EH (cell line): ENCODE measurements around the gene SPATA25.
A peak's percentile ranks its signal among the peaks of the same experiment; 100 is the strongest.
"Not testable (repeated sequence)": the region's sequence is repeated elsewhere in the genome, so short reads cannot be mapped to it uniquely, and the experiment has no call there.

Experiments
- DNase-seq: peaks from one replicate; pipeline ENCODE4 v3.0.0-alpha.2; 2015; ENCODE audit warnings: low read depth

Gene SPATA25

DNA sequence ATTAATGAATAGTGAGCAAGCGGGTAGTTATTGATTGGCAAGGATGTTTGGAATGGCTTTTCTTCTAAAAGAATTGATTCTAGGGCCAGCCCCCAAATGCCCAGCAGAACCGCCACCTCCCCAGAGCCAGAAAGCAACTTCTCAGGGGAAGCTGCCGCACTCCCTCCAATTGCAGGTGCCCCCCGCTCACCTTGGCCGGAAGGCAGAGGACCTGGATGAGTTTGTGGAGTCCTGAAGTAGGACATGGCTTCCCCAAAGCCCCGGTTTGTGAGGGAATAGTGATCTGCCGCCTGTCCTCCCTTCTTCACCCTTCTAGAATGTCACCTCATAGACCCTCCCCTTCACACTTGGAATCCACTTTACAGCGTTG, at the start of gene SPATA25:
SPATA25 (minus strand) TSS at position 277 of the 370 bp plus-strand sequence; CDS start at position 245, 32 bp downstream.
- no peak for DNase-seq

DNA sequence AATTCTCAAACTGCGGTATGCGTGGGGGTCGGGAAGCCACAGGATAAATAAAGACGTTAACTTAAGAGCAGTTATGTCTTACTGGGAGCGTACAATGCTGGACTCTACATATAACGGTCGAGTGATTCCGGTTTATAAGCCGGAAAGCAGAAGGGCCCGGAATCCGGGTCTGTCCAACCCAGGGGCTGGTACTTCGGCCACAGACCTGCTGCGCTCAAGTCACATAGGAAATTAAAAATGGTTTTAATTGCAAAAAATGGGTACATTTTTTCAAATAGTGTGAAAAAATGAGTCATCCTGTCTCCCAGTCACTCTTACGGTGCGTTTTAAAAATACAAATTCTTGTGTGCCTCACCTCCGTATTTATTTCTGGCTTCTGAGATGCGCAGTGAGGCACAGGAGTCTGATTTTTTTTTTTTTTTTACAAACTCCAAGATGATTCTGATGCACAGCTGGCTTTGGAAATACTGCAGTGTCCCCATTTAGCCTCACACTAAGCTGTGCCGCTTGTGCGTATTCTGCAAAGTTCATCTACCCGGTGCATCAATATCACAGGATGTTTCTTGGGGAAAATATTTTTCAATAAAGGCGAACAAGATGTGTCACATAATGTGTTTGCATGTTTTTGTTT, 48.1 kb upstream of the SPATA25 start:
- no peak for DNase-seq

GRCh38 chr20:45934586-45935415, 47.4 kb upstream of the SPATA25 start, which contains the start of gene PCIF1:
Gene PCIF1, plus strand, starts transcription at chr20:45934683. Its CDS starts 4,317 bp downstream, at chr20:45939000.
- peak; percentile 97 for DNase-seq

DNA sequence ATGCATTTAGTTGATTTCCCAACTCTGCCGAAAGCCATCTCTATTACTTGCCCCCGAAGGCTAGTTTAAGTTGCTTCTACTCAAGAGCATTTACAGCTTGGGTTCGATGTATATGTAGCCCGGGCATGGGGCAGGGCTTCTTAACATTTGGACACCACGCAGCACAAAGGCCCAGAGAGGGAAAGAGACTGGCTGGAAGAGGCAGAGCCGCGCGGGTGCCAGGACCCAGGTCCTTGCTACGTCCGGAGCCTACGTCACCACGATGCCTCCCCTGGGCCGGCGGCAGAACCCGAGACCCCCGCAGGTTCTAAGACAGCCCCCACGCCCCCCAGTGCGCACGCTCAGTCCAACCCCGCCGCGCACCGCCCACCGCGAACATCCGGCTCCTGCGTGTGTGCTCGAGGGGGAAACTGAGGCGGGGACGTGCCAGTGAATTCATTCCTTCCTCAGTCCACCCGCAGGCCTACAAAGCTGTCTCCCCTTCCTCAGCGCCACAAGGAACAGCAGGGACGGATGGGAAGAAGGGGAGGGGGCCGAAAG, 46.7 kb upstream of the SPATA25 start:
- peak; percentile 47 for DNase-seq

DNA sequence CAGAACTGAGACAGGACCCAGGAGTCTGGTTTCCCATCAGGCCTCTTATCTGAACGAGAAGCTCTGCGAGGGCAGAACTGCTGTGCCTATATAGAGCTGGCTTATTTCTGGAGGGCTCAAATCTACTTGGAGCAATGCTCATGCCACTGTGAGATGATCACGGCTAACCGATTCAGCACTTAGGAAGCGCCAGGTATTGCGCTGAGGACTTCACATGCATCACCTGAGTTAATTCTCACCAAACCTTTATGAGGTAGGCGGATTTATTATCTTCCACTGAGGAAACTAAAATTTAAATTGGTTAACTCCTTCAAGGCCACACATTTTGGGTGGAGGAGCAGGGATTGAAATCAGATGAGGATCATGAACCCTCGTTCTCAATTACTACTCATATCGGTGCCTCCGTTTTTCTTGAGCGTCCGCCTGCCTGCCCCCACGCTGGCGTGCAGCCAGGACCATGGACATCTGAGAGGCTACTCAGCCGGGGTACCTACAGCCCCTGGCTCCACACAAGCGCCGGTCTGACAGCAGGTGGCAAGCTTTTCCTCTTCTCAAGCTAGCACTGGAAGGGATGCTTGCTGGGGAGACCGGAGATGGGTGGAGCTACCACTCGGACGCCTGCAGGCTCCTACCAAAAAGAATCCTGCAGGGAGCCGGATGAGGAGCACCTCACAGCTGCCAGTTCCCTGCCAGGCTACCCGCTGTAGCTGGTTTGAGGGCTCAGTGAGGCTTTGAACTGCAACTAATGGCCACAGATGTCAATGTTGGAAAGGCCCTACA, 46.0 kb upstream of the SPATA25 start:
- DNase-seq, result peak; percentile 83

DNA sequence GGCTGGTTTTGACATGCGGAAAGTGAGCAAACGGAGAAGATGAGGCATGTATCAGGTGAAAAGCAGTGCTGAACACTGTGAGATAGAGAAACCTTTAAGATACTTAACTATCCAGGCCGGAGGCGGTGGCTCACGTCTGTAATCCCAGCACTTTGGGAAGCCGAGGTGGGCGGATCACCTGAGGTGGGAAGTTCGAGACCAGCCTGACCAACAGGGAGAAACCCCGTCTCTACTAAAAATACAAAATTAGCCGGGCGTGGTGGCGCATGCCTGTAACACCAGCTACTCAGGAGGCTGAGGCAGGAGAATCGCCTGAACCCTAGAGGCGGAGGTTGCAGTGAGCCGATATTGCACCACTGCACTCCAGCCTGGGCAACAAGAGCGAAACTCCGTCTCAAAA, 44.3 kb upstream of the SPATA25 start:
- not testable (repeated sequence) for DNase-seq

DNA sequence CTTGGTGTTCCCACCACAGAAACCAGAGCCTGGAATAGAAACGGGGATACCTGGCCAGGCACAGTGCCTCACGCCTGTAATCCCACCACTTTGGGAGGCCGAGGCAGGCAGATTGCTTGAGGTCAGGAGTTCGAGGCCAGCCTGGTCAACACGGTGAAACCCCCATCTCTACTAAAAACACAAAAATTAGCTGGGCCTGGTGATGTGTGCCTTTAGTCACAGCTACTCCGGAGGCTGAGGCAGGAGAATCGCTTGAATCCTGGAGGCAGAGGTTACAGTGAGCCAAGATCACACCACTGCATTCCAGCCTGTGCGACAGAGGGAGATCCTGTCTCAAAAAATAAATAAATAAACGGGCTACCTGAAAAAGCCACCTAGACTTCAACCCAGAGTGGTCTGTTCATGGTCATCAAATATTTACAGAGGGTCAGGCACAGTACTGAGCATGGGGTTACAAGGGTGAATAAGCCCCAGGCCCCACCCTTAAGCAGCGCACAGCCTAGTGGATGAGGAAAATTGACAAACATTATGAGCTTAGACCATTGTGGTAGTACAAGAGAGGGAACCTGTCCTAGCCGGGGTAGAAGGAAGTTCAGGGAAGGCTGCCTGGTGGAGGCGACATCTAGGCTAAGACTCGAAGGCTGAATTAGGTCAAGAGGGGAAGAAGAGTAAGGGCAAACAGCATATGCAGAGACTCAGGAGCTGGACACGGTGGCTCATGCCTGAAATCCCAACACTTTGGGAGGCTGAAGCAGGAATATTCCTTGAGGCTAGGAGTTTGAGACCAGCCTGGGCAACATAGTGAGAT, 39.9 kb upstream of the SPATA25 start:
- no peak for DNase-seq

DNA sequence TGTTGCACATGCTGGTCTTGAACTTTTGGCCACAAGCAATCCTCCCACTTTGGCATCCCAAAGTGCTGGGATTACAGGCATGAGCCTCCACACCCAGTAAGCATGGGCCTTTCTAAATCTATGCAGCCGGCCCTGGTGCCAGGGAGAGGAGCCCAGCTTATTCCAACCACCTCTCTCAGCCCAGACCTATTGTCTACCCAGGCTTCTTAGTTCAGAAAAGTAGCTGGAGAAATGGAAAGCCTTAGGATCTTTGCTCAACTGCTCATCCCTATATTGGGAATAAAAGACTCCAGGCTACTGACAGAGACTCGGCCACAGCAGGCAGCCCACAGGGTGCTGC, 39.3 kb upstream of the SPATA25 start:
- no peak for DNase-seq

DNA sequence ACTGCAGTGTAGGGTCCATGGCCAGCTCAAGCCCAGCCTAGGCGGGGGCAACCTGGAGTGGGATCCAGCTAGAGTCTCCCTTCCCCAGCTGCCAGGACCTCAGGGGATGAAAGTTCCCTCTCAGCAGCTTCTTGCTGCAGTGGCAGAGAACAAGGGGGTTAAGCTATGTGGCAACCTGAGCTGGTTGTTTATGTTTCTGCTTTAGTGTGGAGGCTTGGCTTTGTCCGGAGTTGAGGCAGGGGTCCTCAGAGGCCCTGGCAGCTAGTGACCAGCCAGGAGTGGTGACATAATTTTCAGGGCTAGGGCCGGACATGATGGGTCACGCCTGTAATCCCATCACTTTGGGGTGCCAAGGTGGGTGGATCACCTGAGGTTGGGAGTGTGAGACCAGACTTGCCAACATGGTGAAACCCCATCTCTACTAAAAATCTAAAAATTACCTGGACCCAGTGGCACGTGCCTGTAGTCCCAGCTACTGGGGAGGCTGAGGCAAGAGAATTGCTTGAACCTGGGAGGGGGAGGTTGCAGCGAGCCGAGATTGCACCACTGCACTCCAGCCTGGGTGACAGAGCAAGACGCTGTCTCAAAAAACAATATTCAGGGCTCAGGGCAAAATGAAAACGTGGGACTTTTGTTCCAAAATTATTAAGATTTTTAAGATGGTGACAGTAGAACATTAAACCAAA, 38.5 kb upstream of the SPATA25 start:
- DNase-seq, result no peak

- DNase-seq, result peak; percentile 60
These were observed 37.2 kb upstream of the SPATA25 start for GRCh38 chr20:45924391-45925261.

- DNase-seq, result no peak
These were observed 34.1 kb upstream of the SPATA25 start for GRCh38 chr20:45921337-45922189.

DNA sequence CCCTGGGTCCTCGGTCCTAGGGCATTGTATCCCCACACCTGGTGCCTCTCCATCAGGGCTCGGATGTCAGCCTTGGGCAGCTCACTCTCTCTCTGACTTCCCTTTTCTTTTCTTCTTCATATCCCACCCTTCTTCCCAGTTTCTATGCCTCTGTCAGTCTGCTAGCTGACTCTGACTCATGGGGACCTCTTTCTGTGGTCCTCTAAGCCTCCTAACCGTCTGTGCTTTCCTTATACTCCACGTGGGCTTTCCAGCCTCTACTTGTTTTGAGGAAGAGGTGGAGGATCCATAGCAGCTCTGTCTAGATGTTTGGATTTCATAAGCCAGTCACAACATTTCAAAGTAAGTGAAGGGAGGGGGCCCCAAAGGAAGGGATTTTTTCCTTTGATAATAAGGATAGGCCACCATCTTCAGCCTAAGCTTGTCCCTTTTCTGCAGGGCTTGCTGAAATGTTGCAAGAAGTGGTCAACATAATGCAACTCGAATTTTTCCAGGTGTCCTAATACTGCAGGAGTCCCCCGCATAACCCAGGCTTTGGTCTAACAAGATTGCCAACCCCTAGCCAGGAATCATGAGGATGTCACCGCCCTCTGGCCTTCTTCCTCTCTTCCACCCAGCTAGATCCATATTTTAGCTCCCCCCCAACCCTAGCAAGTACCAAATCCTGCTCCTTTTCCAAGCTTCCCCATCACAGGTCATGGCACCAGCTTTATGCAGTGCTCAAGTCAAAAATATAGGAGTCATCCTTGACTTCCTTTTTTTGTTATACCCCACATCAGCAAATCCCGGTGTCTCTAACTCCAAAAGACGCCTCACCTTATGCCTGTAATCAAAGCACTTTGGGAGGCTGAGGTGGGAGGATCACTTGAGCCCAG, 33.3 kb upstream of the SPATA25 start:
- DNase-seq, result no peak

DNA sequence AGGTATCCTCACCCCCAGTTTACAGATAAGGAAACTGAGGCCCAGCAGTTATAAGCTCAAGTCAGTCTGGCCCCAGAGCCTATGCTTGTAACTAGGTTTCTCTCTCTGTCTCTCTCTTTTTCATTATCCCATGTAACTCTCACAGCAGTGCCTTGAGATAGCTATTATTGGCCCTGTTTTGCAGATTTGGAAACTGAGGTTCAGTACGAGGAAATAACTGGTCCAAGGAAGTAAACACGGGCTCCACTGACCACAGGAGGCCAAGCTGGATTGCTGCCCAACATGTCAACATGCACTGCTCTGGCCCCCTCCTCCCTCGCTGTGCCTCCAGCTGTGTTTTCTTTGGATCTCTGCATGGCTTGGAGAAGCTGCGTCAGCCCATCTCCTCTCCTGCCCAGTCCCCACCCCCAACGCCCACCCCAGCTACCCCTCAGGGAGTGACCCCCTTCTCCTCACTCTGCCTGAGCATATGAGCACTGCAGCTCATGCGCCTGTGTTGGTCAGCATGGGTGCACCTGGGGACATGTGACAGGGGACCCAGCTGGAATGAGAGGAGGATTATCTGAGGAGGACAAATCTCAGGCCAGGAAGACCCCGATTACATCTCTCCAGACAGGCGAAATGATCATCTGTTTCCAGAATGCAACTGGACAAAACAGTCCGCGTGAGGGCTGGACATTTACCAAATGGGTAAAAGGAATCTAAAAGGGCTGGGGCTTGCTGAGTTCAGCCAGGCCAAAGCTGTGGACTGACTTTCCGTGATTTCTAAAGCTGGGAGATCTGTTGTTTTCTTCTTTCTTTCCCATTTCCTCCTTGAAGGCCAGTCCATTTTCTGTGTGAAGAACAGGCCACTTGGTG, 32.3 kb upstream of the SPATA25 start:
- DNase-seq, result peak; percentile 67

DNA sequence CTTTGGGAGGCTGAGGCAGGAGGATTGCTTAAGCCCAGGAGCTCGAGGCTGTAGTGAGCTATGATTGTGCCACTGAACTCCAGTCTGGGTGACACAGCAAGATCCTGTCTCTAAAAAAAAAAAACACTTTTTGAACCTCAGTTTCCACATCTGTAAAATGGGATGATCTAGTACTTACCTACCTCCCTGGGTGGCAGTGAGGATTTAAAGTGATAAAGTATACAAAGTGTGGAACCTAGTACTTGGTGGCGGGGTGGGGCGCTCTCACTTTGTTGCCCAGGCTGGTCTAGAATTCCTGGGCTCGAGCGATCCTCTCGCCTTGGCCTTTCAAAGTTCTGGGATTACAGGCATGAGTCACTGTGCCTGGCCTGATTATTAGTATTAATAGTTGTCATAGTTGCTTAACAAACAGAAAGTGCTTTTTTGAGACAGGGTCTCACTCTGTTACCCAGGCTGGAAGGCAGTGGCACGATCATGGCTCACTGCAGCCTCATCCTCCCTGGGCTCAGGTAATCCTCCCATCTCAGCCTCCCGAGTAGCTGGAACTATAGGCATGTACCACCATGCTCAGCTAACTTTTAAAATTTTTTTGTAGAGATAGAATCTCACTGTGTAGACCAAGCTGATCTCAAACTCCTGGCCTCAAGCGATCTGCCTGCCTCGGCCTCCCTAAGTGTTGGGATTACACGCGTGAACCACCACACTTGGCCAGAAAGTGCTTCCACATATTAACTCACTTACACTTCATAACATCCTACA, 31.5 kb upstream of the SPATA25 start:
- no peak for DNase-seq

GRCh38 chr20:45918182-45918737, 30.8 kb upstream of the SPATA25 start:
- no peak for DNase-seq

DNA sequence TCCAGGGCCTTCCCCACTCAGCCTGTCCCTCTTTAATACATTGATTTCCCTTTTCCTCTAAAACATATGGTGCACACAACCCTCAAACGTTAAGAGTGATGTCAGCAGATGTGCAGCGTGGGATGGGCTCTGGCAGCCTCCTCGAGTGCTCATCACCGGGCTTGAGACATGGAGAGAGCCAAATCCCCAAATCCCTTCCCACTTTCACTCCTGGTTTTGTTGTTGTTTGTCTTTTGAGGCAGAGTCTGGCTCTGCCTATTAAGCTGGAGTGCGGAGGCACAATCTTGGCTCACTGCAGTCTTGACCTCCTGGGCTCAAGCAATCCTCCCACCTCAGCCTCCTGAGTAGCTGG, 30.3 kb upstream of the SPATA25 start:
- no peak for DNase-seq
